ELR (cell line): Measurements from ENCODE around the gene PXDN.
A peak's percentile ranks its signal among the peaks of the same experiment; 100 is the strongest.
"Not testable (repeated sequence)": the region's sequence is repeated elsewhere in the genome, so short reads cannot be mapped to it uniquely, and the experiment has no call there.

Source experiments
- DNase-seq: peaks from one replicate; pipeline ENCODE4 v3.0.0-alpha.2; 2015; ENCODE audit warnings: low read depth

PXDN gene

GRCh38 chr2:1774929-1775328 lies 30.6 kb upstream of the PXDN start:
- no peak for DNase-seq

GRCh38 chr2:1773883-1774282 lies 29.6 kb upstream of the PXDN start:
- DNase-seq, result no peak

GRCh38 chr2:1772471-1773267 lies 28.4 kb upstream of the PXDN start:
- no peak for DNase-seq

- DNase-seq, result no peak
These were observed 27.4 kb upstream of the PXDN start for GRCh38 chr2:1771626-1772280.

GRCh38 chr2:1770566-1771380 lies 26.5 kb upstream of the PXDN start:
- DNase-seq, result no peak

- peak; percentile 71 for DNase-seq
These were observed 25.5 kb upstream of the PXDN start for GRCh38 chr2:1769703-1770422.

GRCh38 chr2:1767939-1768691 lies 23.8 kb upstream of the PXDN start:
- DNase-seq, result no peak

GRCh38 chr2:1766851-1767811 lies 22.8 kb upstream of the PXDN start:
- DNase-seq, result no peak

- no peak for DNase-seq
These were observed 22.1 kb upstream of the PXDN start for GRCh38 chr2:1766425-1766824.

- DNase-seq, result not testable (repeated sequence)
These were observed 20.9 kb upstream of the PXDN start for GRCh38 chr2:1765201-1765600.

GRCh38 chr2:1759611-1759930 lies 15.3 kb upstream of the PXDN start:
- DNase-seq, result no peak

GRCh38 chr2:1758774-1759610 lies 14.7 kb upstream of the PXDN start:
- no peak for DNase-seq

- no peak for DNase-seq
These were observed 13.9 kb upstream of the PXDN start for GRCh38 chr2:1758171-1758570.

GRCh38 chr2:1757567-1757966 lies 13.3 kb upstream of the PXDN start:
- DNase-seq, result no peak

- DNase-seq, result not testable (repeated sequence)
These were observed 12.8 kb upstream of the PXDN start for GRCh38 chr2:1757146-1757545.

- no peak for DNase-seq
These were observed 12.1 kb upstream of the PXDN start for GRCh38 chr2:1756456-1756855.

GRCh38 chr2:1755436-1756191 lies 11.3 kb upstream of the PXDN start:
- peak; percentile 76 for DNase-seq

- no peak for DNase-seq
These were observed 10.3 kb upstream of the PXDN start for GRCh38 chr2:1754461-1755170.
